ENCODE results near the gene IL4I1.

GRCh38 chr19:49927526-49928264, 31.0 kb upstream of the IL4I1 start:
- TF ChIP-seq EZH2 (IDR thresholded peaks at IDR 0.05; ENCODE audit: insufficient read depth, poor library complexity, severe bottlenecking) (no peak), EZH2phosphoT487 (IDR thresholded peaks at IDR 0.05; ENCODE audit: insufficient read depth, low read depth) (no peak)
